ENCODE measurements around the gene FFAR4.
"Not testable (repeated sequence)": the region's sequence is repeated elsewhere in the genome, so short reads cannot be mapped to it uniquely, and the experiment has no call there.

FFAR4 gene

GRCh38 chr10:93566435-93567276 is at the start of gene FFAR4:
Gene FFAR4, plus strand, starts transcription at chr10:93566665. Its CDS starts 56 bp downstream, at chr10:93566721.
- Histone ChIP-seq H3K9me3 (no peaks in the 10 kb centered on the region), H3K4me3 (peak within 1 kb of the TSS; percentile 24 to 43), H3K27ac (no peak within 1 kb of the TSS), H3K4me1 (peaks cover 0 to 14% (median 12%) of the 10 kb centered on the region in 4 donors), H3K36me3 (no peaks in the 10 kb centered on the region), H3K27me3 (peaks cover 0 to 49% of the 10 kb centered on the region in 2 donors)
- intact Hi-C loops (cut with DNase I; ENCODE audit: low total_unique reads), result no loop called here
- peak; percentile 43 to 74 for DNase-seq
- TF ChIP-seq CTCF (IDR thresholded peaks at IDR 0.05), result no peak

- no peaks in the 10 kb centered on the region for H3K36me3 ChIP-seq
- no peak for TF ChIP-seq CTCF (IDR thresholded peaks at IDR 0.05)
- peaks cover 0 to 23% (median 14%) of the 10 kb centered on the region in 4 donors for H3K4me1 ChIP-seq
- H3K9me3 ChIP-seq, result no peaks in the 10 kb centered on the region
- intact Hi-C loops (cut with DNase I; ENCODE audit: low total_unique reads), result no loop called here
- no peak overlapping the region for H3K27ac ChIP-seq
- DNase-seq, result no peak
- H3K4me3 ChIP-seq, result no peak overlapping the region
- no peaks in the 10 kb centered on the region for H3K27me3 ChIP-seq
Measured at GRCh38 chr10:93518531-93518930, 47.9 kb upstream of the FFAR4 start.

- H3K4me3 ChIP-seq, result no peak overlapping the region
Measured at GRCh38 chr10:93535293-93535692, 31.2 kb upstream of the FFAR4 start.

GRCh38 chr10:93540871-93541270 is 25.6 kb upstream of the FFAR4 start:
- DNase-seq; H3K4me1 ChIP-seq; H3K9me3 ChIP-seq; H3K27ac ChIP-seq; H3K36me3 ChIP-seq; intact Hi-C loops (cut with DNase I; ENCODE audit: low total_unique reads); H3K4me3 ChIP-seq; H3K27me3 ChIP-seq: not testable (repeated sequence)

More at GRCh38 chr10:93535293-93535692, 31.2 kb upstream of the FFAR4 start:
- Histone ChIP-seq H3K27me3 (peaks cover 0 to 15% of the 10 kb centered on the region in 2 donors), H3K9me3 (no peaks in the 10 kb centered on the region), H3K36me3 (no peaks in the 10 kb centered on the region), H3K27ac (no peak overlapping the region), H3K4me1 (no peaks in the 10 kb centered on the region)
- intact Hi-C loops (cut with DNase I; ENCODE audit: low total_unique reads), result no loop called here
- no peak for TF ChIP-seq CTCF (IDR thresholded peaks at IDR 0.05)
- no peak for DNase-seq

- peak overlapping the region in 1 of 2 donors; percentile 26 for H3K4me3 ChIP-seq
- peak; percentile 55 to 77 for TF ChIP-seq CTCF (IDR thresholded peaks at IDR 0.05)
- peaks cover 0 to 3% of the 10 kb centered on the region in 2 donors for H3K27me3 ChIP-seq
- no peaks in the 10 kb centered on the region for H3K9me3 ChIP-seq
- DNase-seq, result no peak
- H3K4me1 ChIP-seq, result peaks cover 0 to 7% (median 2%) of the 10 kb centered on the region in 4 donors
- H3K36me3 ChIP-seq, result no peaks in the 10 kb centered on the region
- intact Hi-C loops (cut with DNase I; ENCODE audit: low total_unique reads), result no loop called here
- no peak overlapping the region for H3K27ac ChIP-seq
Measured at GRCh38 chr10:93541402-93542357, 24.8 kb upstream of the FFAR4 start.
